Left ventricle myocardium inferior (tissue), 1 donor: ENCODE measurements around the gene SH3GL1. TPM values are rescaled to one million over a fixed set of nuclear protein-coding genes. Genes with fewer than 3 reads are reported as not detected.
A peak's percentile ranks its signal among the peaks of the same experiment; 100 is the strongest.

Experiments
- DNase-seq: peaks from one replicate; pipeline ENCODE4 v3.0.0-alpha.2; 2020
- H3K27ac ChIP-seq: fragments of 200-600 bp; replicated peaks from 2 replicates; pipeline ENCODE4 v1.8.0; 2021
- H3K27me3 ChIP-seq: fragments of 200-600 bp; 2 replicates; pipeline ENCODE4 v1.8.0; 2021; ENCODE audit warnings: low read depth
- H3K36me3 ChIP-seq: fragments of 200-600 bp; 2 replicates; pipeline ENCODE4 v1.8.0; 2021
- H3K4me1 ChIP-seq: fragments of 200-600 bp; 2 replicates; pipeline ENCODE4 v1.8.0; 2021
- H3K4me3 ChIP-seq: fragments of 200-600 bp; 2 replicates; pipeline ENCODE4 v1.8.0; 2021; ENCODE audit warnings: mild to moderate bottlenecking, moderate library complexity
- H3K9me3 ChIP-seq: fragments of 200-600 bp; replicated peaks from 2 replicates; pipeline ENCODE4 v1.8.0; 2021
- intact Hi-C: fragments of 100-400 bp; cut with micrococcal nuclease; formaldehyde crosslinking; loops from one replicate; pipeline ENCODE4 v1.11.0; 2022
- total RNA-seq: library from RNA; stranded (reverse); fragmentation: NEBNext Ultra II Directional; extraction: Animal tissue kit (Norgen Biotek cat#: 25700); gene quantifications from one replicate; pipeline ENCODE4 v1.2.1, GENCODE V29; 2021
- TF ChIP-seq, protein P1 (sequence below): fragments of 200-600 bp; IDR thresholded peaks from 2 replicates; pipeline ENCODE4 v1.8.0; 2021; ENCODE audit warnings: antibody characterized with exemption, mild to moderate bottlenecking, borderline replicate concordance
- donor health status: DM: no; HTN: yes; CAD: no; lungs with severe emphysema.

The SH3GL1 gene
- total RNA-seq, 1 donor from 2014 or later, result 18.6 TPM

DNA sequence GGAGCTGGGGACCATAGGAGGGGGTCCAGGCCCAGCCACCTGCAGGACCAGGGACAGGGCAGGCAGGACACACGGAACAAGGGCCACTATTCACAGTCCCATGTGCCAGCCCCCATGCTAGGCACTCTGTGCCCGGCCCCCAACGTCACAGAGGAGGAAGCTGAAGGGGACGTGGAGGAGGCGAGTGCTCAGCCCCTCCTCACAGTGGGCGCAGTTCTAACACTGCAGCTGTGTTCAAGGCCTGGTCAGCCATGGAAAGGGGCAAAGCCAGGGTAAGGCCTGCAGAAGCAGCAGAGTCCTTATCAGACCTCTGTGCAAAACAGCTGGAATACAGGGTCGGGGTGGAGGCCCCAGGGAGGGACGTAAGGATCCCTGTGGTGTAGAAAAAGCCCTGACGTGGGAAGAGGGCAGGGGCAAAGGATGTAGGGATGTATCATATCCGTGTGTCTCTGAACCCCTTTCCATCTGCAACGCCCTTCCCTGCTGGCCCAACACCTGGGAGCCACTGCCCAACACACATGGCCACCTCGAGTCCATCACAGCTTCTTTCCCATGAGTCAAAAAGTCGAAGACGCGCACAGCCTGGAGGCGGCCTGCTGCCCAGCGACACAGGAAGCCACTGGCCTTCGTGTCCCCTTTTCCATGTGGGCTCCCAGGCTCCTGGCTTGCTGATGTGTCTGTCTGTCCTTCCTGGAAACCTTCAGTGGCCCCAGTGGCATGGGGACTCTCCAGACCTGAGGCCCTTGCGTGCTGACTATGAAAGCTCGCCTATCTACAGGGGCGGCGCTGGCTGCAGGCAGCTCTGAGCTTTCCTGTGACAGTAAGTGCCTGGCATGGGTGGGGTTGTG is 28.0 kb downstream of the SH3GL1 start:
- intact Hi-C loops, result no loop called here
- H3K4me1 ChIP-seq, result peaks cover 100% of the 10 kb centered on the region

DNA sequence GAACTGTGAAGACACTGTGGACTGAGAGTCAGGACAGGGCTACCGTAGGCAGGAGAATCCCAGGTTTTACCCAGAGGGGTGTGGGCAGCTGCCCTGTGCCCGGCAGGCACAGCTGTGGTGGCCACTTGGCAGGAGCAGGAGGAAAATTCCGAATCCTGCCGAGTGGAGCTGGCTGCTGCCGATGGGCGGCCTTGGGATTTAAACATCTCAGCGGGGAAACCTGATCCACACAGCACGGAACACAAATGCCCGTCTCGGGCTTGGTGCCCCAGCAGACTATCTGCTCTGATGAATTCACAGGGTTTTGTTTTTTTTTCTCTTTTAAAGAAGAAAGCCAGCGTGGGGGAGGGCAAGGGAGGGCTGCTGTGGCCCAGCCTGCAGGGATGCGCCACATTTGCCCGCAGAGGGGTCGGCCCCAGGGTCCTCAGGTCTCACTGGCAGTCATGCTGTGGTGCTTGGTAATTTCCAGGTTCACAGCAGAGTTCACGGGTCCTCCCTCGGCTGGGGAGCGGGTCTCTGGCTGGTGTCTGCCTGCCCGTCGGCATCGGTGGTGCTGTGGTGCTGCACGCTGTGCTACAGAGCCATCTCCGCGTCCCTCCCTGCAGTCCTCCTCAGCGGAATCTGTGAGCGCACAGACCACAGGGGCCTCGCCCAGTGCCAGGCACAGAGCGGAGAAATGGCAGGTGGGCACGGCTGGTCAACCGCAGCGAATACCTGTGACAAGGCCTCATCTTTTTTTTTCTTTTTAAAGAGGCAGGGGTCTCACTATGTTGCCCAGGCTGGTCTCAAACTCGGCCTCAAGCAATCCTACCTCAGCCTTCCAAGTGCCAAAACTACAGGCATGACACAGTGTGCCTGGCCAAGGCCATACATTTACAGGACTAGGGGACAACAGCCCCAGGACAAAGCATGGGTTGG is 28.8 kb downstream of the SH3GL1 start:
- intact Hi-C loops, result no loop called here
- TF ChIP-seq, protein P1, sequence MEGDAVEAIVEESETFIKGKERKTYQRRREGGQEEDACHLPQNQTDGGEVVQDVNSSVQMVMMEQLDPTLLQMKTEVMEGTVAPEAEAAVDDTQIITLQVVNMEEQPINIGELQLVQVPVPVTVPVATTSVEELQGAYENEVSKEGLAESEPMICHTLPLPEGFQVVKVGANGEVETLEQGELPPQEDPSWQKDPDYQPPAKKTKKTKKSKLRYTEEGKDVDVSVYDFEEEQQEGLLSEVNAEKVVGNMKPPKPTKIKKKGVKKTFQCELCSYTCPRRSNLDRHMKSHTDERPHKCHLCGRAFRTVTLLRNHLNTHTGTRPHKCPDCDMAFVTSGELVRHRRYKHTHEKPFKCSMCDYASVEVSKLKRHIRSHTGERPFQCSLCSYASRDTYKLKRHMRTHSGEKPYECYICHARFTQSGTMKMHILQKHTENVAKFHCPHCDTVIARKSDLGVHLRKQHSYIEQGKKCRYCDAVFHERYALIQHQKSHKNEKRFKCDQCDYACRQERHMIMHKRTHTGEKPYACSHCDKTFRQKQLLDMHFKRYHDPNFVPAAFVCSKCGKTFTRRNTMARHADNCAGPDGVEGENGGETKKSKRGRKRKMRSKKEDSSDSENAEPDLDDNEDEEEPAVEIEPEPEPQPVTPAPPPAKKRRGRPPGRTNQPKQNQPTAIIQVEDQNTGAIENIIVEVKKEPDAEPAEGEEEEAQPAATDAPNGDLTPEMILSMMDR, result no peak
- Histone ChIP-seq H3K9me3 (no peaks in the 10 kb centered on the region), H3K27ac (peak overlapping the region; percentile 94), H3K4me1 (peaks cover 96% of the 10 kb centered on the region), H3K4me3 (no peak overlapping the region), H3K36me3 (peaks cover 6% of the 10 kb centered on the region), H3K27me3 (no peaks in the 10 kb centered on the region)
- no peak for DNase-seq

More for the DNA sequence above, 28.0 kb downstream of the SH3GL1 start:
- TF ChIP-seq, protein P1, result no peak
- Histone ChIP-seq H3K36me3 (peaks cover 4% of the 10 kb centered on the region), H3K4me3 (no peak overlapping the region), H3K27ac (peak overlapping the region; percentile 94), H3K27me3 (no peaks in the 10 kb centered on the region), H3K9me3 (no peaks in the 10 kb centered on the region)
- DNase-seq, result no peak

DNA sequence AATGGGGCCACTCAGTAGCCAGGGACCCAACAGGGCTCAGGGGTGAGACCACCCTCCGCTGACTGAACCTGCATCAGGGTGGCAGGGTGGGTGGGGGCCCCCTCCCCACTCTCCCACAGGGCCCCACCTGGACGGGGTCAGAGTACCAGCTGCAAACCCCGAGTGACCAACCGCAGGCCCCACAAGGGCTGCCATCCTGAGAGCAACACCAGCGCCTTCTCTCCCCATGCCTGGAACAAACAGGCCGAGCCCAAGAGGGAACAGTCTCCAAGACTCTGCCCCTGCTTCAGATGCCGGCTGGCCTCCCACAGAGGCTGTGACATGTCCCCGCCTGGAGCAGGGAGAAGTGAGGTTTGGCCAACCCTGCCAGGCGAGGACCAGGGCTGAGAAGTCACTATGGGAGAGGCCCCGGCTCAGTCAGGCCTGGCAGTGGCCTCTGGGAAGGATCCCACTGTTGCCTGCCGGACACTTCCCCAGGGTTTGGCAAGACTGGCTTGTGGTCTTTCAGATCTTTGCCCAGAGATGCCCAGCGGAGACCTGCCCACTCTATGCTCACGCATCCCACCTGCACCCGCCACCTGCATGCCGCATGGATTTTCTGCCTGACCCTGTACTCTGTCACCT is 29.8 kb downstream of the SH3GL1 start:
- intact Hi-C loops, result no loop called here
- Histone ChIP-seq H3K4me1 (peaks cover 89% of the 10 kb centered on the region), H3K4me3 (peak overlapping the region; percentile 50), H3K27ac (peak overlapping the region; percentile 85), H3K27me3 (no peaks in the 10 kb centered on the region), H3K9me3 (no peaks in the 10 kb centered on the region), H3K36me3 (peaks cover 15% of the 10 kb centered on the region)
- DNase-seq, result no peak
- TF ChIP-seq, protein P1, result no peak

DNA sequence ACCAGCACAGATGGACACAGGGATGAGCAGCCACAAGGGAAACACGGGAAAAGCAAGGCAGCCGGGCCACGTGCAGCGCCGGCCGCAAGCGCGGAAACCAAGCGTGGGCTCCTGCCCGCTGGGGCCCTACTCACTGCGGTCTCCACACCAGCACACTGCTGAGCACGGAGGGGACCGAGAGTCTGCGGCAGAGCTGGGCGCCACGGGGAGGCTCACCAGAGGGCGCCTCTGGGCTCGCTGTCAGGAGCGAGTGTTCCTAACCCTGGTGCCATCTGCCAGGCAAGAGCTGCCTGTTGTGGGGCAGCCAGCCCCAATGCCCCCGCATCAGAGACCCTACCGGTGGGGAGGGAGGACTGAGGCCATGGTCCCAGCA is 30.5 kb downstream of the SH3GL1 start:
- TF ChIP-seq, protein P1, result peak; percentile 54
- H3K4me1 ChIP-seq, result peaks cover 84% of the 10 kb centered on the region
- no peak for DNase-seq
- peak overlapping the region; percentile 85 for H3K27ac ChIP-seq
- peak overlapping the region; percentile 50 for H3K4me3 ChIP-seq
- intact Hi-C loops, result no loop called here
- H3K27me3 ChIP-seq, result no peaks in the 10 kb centered on the region
- H3K9me3 ChIP-seq, result no peaks in the 10 kb centered on the region
- H3K36me3 ChIP-seq, result peaks cover 22% of the 10 kb centered on the region
